DMS53 treated with DMSO at 0.1 percent for 48 hours (cell line): ENCODE measurements around the gene BRD4.
"Not testable (repeated sequence)": the region's sequence is repeated elsewhere in the genome, so short reads cannot be mapped to it uniquely, and the experiment has no call there.

Source experiments
- DNase-seq: peaks from one replicate; lab custom pipeline; 2025; ENCODE audit not compliant: unreplicated experiment; lab: John Stamatoyannopoulos, UW

BRD4 gene

GRCh38 chr19:15363048-15363447, 30.7 kb upstream of the BRD4 start:
- DNase-seq: not testable (repeated sequence)

GRCh38 chr19:15360015-15360414, 27.7 kb upstream of the BRD4 start:
- DNase-seq: not testable (repeated sequence)

- DNase-seq: no peak
Measured at GRCh38 chr19:15358918-15359317, 26.6 kb upstream of the BRD4 start.

- DNase-seq: no peak
Measured at GRCh38 chr19:15357906-15358305, 25.6 kb upstream of the BRD4 start.

DNA sequence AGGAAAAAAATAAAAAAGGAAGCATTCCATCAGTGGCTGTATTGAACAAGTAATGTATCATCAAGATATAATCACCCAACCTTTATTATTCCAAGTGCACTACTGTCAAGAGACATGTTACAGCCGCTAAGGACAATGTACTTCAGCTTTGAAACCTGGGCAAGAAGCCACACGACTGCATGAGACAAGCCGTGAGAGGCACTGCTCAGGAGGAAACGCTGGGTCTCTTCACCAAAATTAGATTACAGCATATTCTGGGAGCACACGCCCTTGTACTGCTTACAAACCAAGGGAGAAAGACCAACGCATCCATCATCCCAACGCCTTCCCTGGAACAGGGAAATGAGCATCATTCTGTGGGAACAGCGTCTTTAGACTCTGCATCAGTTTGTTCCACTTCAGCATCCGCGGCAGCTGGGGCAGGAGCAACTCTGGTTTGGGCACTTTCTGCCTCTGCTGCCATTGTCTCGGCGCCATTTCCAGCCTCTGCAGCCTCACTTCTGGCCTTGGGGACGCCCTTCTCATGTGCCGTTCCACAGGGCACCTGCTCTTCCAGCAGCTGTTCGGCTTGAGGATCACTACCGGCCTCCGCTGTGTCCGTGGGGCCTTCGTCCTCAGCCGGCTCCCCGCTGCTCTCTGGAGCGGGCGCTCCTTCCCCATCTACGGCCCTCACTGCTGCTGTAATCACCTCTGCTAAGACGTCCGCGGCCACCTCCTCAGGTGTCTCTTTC, 22.4 kb upstream of the BRD4 start:
- DNase-seq: no peak

- DNase-seq: no peak
Measured at GRCh38 chr19:15353908-15354307, 21.6 kb upstream of the BRD4 start.

DNA sequence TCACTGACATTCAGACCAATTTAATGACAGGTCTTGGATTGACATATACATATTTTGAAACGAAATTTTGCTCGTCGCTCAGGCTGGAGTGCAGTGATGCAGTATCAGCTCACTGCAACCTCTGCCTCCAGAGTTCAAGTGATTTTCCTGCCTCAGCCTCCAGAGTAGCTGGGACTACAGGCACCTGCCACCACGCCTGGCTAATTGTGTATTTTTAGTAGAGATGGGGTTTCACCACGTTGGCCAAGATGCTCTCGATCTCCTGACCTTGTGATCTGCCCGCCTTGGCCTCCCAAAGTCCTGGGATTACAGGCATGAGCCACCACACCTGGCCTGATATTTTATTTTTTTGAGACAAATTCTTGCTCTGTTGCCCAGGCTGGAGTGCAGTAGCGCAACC, 20.2 kb upstream of the BRD4 start:
- DNase-seq: not testable (repeated sequence)

GRCh38 chr19:15341328-15341727, 9.0 kb upstream of the BRD4 start:
- DNase-seq: not testable (repeated sequence)

GRCh38 chr19:15340086-15340485, 7.7 kb upstream of the BRD4 start:
- DNase-seq: no peak

DNA sequence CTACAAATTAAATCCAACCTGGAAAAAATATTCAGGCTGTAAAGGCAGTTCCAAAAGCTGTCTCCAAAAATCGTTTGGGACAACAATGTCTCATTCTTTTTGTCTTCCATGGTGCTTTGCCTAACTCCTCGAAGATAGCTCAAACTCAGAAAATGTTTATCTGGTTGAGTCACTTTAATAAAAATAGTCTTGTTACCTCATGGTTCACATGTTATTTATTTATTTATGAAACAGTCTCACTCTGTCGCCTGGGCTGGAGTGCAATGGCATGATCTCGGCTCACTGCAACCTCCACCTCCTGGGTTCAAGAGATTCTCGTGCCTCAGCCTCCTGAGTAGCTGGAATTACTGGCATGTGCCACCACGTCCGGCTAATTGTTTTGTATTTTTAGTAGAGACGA, 4.9 kb upstream of the BRD4 start:
- DNase-seq: no peak

DNA sequence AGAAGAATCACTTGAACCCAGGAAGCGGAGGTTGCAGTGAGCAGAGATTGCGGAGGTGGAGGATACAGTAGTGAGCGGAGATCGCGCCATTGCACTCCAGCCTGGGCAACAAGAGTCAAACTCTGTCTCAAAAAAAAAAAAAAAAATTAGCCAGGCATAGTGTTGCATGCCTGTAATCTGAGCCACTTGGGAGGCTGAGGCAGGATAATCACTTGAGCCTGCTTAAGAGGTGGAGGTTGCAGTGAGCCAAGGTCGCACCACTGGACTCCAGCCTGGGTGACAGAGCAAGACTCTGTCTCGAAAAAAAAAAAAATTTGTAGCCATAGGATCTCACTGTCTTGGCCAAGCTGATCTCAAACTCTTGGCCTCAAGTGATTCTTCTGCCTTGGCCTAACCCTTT, 3.7 kb upstream of the BRD4 start:
- not testable (repeated sequence) for DNase-seq

DNA sequence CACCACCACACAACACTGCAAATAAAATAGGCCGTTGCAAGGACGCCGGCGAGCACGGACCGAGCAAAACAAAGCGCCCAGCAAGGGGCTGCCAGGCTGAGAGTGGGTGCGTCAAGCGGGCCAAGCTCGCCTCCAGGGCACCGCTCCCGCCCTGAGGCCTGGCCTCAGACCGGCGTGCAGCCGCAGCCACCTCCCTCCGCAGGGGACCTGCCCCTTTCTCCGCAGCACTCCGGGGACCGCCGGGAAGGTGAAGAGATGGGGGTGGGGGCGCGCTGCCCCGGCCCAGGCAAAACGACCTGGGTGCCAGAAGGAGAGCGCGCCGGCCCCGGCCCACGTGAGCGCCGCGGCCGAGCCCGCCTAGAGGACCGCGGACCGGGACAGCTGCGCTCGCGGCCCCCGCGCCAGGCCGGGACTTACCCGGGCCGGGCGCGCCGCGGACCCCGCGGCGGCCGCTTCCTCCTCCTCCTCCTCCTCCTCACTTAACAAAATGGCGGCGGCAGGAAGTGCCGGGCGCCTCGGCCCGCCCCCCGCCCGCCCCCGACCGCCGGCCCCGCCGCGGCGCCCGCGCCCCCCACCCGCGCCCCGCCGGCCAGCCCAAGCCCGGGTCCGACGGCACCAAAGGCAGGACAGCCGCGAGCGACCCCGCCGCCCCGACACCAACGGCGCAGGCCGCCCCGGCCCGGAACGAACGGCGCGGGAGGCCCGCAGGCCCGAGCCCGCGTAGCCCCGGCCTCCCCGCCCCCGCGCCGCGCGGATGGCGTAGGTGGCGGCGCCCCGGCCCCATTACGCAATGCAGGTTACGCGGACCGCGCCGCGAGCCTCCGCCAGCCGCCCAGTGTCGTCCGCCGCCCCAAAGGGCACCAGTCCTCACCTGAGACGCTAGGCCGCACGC, 674 bp downstream of the BRD4 start:
- no peak for DNase-seq

DNA sequence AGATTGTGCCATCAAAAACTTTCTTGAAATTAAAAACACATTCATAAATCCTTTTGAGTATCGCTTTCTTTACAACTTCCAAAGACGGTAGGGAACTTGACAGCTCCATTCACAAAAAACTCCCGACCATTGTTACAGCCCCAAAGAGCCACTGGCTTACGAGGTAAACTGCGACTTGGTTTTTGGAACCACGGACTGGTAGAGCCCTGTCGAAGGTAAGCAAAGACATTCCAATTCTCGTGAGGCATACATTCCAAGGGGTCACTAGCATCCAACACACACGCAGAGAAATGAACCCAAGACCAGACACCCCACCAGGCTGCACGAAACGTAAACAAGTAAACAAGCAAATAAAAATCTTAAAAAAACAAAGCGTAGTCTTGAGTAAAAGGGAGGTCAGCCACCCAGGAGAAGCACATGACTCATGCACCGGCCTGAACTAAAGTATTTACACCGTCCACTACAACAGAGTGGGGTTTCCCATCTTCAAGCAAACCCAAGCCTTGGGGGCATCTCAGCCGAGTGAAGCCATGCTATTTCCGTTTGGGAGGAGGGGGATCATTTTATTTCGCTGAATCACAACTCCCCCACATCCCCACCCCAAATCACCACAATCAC, 1.4 kb downstream of the BRD4 start:
- no peak for DNase-seq

- no peak for DNase-seq
Measured at GRCh38 chr19:15328312-15328711, 4.0 kb downstream of the BRD4 start.

GRCh38 chr19:15324791-15325519, 7.4 kb downstream of the BRD4 start:
- DNase-seq: no peak

- DNase-seq: no peak
Measured at GRCh38 chr19:15323496-15324235, 8.7 kb downstream of the BRD4 start.

- no peak for DNase-seq
Measured at GRCh38 chr19:15321739-15322138, 10.6 kb downstream of the BRD4 start.

DNA sequence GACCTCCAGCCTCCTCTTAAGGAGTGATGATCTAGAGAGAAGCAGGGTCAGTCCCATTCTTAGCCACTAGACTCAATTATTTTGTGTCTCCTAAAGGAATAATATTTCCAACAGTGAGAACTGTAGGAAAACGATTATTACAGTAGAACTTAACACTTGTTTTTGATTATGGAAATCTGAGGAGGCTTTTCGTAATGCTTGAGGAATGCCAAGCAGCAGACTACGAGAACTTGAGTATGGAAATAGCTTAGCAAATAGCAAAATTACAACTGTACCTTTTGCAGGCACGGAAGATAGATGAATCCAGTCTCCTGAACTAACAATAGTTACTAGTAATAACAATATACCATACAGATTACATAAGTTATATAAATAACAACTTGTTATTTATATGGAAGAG, 12.2 kb downstream of the BRD4 start:
- no peak for DNase-seq

- DNase-seq: no peak
Measured at GRCh38 chr19:15318241-15318691, 14.1 kb downstream of the BRD4 start.

DNA sequence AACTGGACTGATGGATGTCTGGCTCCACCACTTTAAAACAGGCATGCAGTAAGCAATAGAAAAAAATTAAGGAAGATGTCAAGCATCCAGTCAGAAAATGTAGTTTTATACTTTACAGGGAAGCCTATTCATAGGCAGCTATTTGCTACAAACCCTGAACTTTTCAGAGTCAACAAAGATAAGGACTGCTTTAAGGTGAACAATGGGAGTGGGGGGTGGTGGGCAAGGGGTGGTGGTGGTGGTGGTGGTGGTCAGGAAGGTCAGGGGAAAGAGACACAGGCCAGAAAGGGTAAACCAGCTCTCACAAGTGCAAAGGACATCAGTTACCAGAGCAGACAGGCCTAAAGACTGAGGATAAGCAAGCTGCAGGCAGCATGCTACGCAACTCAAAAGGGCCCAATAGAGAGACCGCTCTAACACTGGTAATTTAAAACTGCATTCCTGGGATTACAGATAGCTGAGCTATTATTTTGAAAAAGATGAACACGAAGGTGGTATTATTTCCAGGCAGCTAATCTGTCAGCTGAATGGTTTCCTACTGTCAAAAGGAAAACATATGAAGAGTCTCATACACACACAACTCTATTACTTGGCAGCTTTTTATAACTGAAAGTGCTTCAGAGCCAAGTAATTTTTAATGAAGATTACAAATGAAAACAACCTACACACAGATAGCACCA, 14.8 kb downstream of the BRD4 start:
- no peak for DNase-seq
